ENCODE measurements around the gene SYP.
"Not testable (repeated sequence)": the region's sequence is repeated elsewhere in the genome, so short reads cannot be mapped to it uniquely, and the experiment has no call there.

SYP gene

GRCh38 chrX:49171752-49172279 lies 28.2 kb downstream of the SYP start, which contains the start of gene PLP2:
PLP2 (plus strand) TSS chrX:49171898; CDS start chrX:49172001, 103 bp downstream.
- peak in 1 of 2 donors; percentile 69 for DNase-seq (ENCODE audit: extremely low read depth in 1 of 2, low read depth in 1 of 2)

- DNase-seq (ENCODE audit: extremely low read depth in 1 of 2, low read depth in 1 of 2) = no peak
Observed at GRCh38 chrX:49167740-49168108, 32.3 kb downstream of the SYP start.

GRCh38 chrX:49166914-49167739 lies 32.9 kb downstream of the SYP start:
- DNase-seq (ENCODE audit: extremely low read depth in 1 of 2, low read depth in 1 of 2) = peak in 1 of 2 donors; percentile 58

- DNase-seq (ENCODE audit: extremely low read depth in 1 of 2, low read depth in 1 of 2) = peak; percentile 46 to 63
Observed at GRCh38 chrX:49165901-49166881, 33.8 kb downstream of the SYP start.

GRCh38 chrX:49164589-49165360 lies 35.2 kb downstream of the SYP start:
- no peak for DNase-seq (ENCODE audit: extremely low read depth in 1 of 2, low read depth in 1 of 2)

- DNase-seq (ENCODE audit: extremely low read depth in 1 of 2, low read depth in 1 of 2) = peak; percentile 57 to 62
Observed at GRCh38 chrX:49163555-49164419, 36.2 kb downstream of the SYP start.

- DNase-seq (ENCODE audit: extremely low read depth in 1 of 2, low read depth in 1 of 2) = no peak
Observed at GRCh38 chrX:49162620-49163019, 37.4 kb downstream of the SYP start, which contains the start of gene MAGIX. MAGIX (plus strand) TSS chrX:49162758; CDS start chrX:49162890, 132 bp downstream.

GRCh38 chrX:49161632-49162031 lies 38.4 kb downstream of the SYP start:
- no peak for DNase-seq (ENCODE audit: extremely low read depth in 1 of 2, low read depth in 1 of 2)

- no peak for DNase-seq (ENCODE audit: extremely low read depth in 1 of 2, low read depth in 1 of 2)
Observed at GRCh38 chrX:49160908-49161307, 39.1 kb downstream of the SYP start.

- no peak for DNase-seq (ENCODE audit: extremely low read depth in 1 of 2, low read depth in 1 of 2)
Observed at GRCh38 chrX:49157194-49157593, 42.8 kb downstream of the SYP start.

- peak; percentile 63 to 75 for DNase-seq (ENCODE audit: extremely low read depth in 1 of 2, low read depth in 1 of 2)
Observed at GRCh38 chrX:49155900-49156837, 43.8 kb downstream of the SYP start.

GRCh38 chrX:49155243-49155899 lies 44.6 kb downstream of the SYP start:
- DNase-seq (ENCODE audit: extremely low read depth in 1 of 2, low read depth in 1 of 2) = no peak

- no peak for DNase-seq (ENCODE audit: extremely low read depth in 1 of 2, low read depth in 1 of 2)
Observed at GRCh38 chrX:49153467-49153866, 46.5 kb downstream of the SYP start.

- DNase-seq (ENCODE audit: extremely low read depth in 1 of 2, low read depth in 1 of 2) = not testable (repeated sequence)
Observed at GRCh38 chrX:49149291-49149690, 50.7 kb downstream of the SYP start.

GRCh38 chrX:49148390-49149100 lies 51.4 kb downstream of the SYP start:
- not testable (repeated sequence) for DNase-seq (ENCODE audit: extremely low read depth in 1 of 2, low read depth in 1 of 2)

- DNase-seq (ENCODE audit: extremely low read depth in 1 of 2, low read depth in 1 of 2) = no peak
Observed at GRCh38 chrX:49147936-49148335, 52.1 kb downstream of the SYP start.

- DNase-seq (ENCODE audit: extremely low read depth in 1 of 2, low read depth in 1 of 2) = no peak
Observed at GRCh38 chrX:49147282-49147681, 52.7 kb downstream of the SYP start.

Measured in stimulated activated CD8-positive, alpha-beta memory T cell treated with anti-CD3 and anti-CD28 coated beads, Interleukin-7, amount 100 ng/mL, for 48 hours (primary cell).